ENCODE data around the gene CADPS2. TPM values are rescaled to one million over a fixed set of nuclear protein-coding genes. Genes with fewer than 3 reads are reported as not detected.

The CADPS2 gene
- total and polyA plus RNA-seq, 2 donors (not counting 3 experiments of a cell fraction or from before 2014, with no cell fraction given), result 9.5 to 22.6 TPM

DNA sequence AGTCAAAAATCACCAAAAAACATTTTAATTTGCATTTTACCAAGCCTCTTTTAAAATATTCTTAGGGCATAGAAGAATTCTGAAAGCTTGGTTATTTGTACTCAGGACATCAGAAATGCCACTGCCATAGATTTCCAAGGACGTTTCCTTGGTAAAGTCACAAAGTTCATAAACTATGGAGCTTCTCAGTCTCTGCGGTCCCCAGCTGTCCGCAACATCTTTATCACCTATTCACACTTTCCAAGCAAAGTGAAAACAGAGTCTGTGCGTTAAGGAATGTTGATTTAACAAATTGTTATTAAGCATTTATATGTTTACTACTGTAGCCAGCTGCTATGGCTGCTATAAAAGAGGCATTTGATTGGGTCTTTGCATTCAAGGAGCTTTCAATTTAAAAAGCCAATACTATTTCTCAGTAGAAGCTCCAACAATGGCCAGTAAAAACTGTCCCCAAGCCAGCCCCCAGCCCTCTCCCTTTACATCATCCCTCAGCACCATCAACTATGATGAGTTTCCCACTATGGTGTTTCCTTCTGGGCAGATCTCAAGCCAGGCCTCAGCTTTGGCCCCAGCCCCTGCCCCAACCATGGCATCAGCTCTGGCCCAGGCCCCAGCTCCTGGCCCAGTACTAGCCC lies 36.8 kb downstream of the CADPS2 start:
- no TSS peak for BruUV-seq (replicated peaks)
- Histone ChIP-seq H3K9ac (replicated peaks; ENCODE audit: extremely low read depth, insufficient read depth, low read length) (no peak overlapping the region), H3K9me3 (replicated peaks; ENCODE audit: control insufficient read depth, insufficient read depth, low read length) (no peaks in the 10 kb centered on the region), H3K9me1 (replicated peaks; ENCODE audit: control insufficient read depth, extremely low read depth, insufficient read depth, low read length) (no peaks in the 10 kb centered on the region), H3K4me3 (replicated peaks in 1 of 3; ENCODE audit: insufficient read depth in 1 of 3, low read depth in 1 of 3, low read length in 3 of 3) (no peak overlapping the region), H3K4me2 (ENCODE audit: insufficient read depth, low read length) (no peak overlapping the region), H4K20me1 (replicated peaks; ENCODE audit: control insufficient read depth, extremely low read depth, insufficient read depth, low read length) (no peaks in the 10 kb centered on the region), H3K27me3 (ENCODE audit: control insufficient read depth in 2 of 2, insufficient read depth in 2 of 2, low read length in 2 of 2) (no peaks in the 10 kb centered on the region), H3K36me3 (ENCODE audit: control insufficient read depth in 2 of 2, extremely low read depth in 1 of 2, insufficient read depth in 2 of 2, low read length in 2 of 2) (no peaks in the 10 kb centered on the region), H3K4me1 (ENCODE audit: control insufficient read depth, extremely low read depth, insufficient read depth, low read length) (peaks cover 18% of the 10 kb centered on the region), H2AFZ (ENCODE audit: low read depth, low read length) (no peak overlapping the region), H3K79me2 (ENCODE audit: control insufficient read depth, insufficient read depth, low read length) (no peaks in the 10 kb centered on the region), H3K27ac (ENCODE audit: insufficient read depth, low read depth, low read length) (no peak overlapping the region)
- no peak for DNase-seq (ENCODE audit: low read depth, low spot score)
- dilution Hi-C loops (cut with MboI; ENCODE audit: extremely low pct_ligation_motif_present, low sequenced_read_pairs) (no loop called here), intact Hi-C loops (cut with micrococcal nuclease) (no loop called here)
- ChIA-PET POLR2A (no interaction called here), CTCF (interaction anchor here (1.0 to 4.2 kb wide), 4 partner anchors 9 to 46 kb away, joined by 3 to 24 read pairs (median 8); partner anchors contain the start of gene CADPS2)
- no peak for TF ChIP-seq JUN (IDR thresholded peaks at IDR 0.05; ENCODE audit: borderline replicate concordance, insufficient read depth, insufficient read length, low read depth)
- TF ChIP-seq, protein P1, sequence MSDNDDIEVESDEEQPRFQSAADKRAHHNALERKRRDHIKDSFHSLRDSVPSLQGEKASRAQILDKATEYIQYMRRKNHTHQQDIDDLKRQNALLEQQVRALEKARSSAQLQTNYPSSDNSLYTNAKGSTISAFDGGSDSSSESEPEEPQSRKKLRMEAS (IDR thresholded peaks at IDR 0.05; ENCODE audit: insufficient read depth, insufficient read length), result no peak
- TF ChIP-seq EZH2 (IDR thresholded peaks at IDR 0.05; ENCODE audit: borderline replicate concordance, low read depth, low read length, severe bottlenecking), result no peak
- FAIRE-seq, result no peak

GRCh38 chr7:122847871-122848473 lies 38.3 kb downstream of the CADPS2 start:
- Histone ChIP-seq H3K9ac (replicated peaks; ENCODE audit: extremely low read depth, insufficient read depth, low read length) (no peak overlapping the region), H3K27me3 (ENCODE audit: control insufficient read depth in 2 of 2, insufficient read depth in 2 of 2, low read length in 2 of 2) (no peaks in the 10 kb centered on the region), H3K9me3 (replicated peaks; ENCODE audit: control insufficient read depth, insufficient read depth, low read length) (no peaks in the 10 kb centered on the region), H3K4me2 (ENCODE audit: insufficient read depth, low read length) (no peak overlapping the region), H4K20me1 (replicated peaks; ENCODE audit: control insufficient read depth, extremely low read depth, insufficient read depth, low read length) (no peaks in the 10 kb centered on the region), H2AFZ (ENCODE audit: low read depth, low read length) (no peak overlapping the region), H3K36me3 (ENCODE audit: control insufficient read depth in 2 of 2, extremely low read depth in 1 of 2, insufficient read depth in 2 of 2, low read length in 2 of 2) (no peaks in the 10 kb centered on the region), H3K9me1 (replicated peaks; ENCODE audit: control insufficient read depth, extremely low read depth, insufficient read depth, low read length) (no peaks in the 10 kb centered on the region), H3K4me1 (ENCODE audit: control insufficient read depth, extremely low read depth, insufficient read depth, low read length) (peaks cover 33% of the 10 kb centered on the region), H3K27ac (ENCODE audit: insufficient read depth, low read depth, low read length) (no peak overlapping the region), H3K4me3 (replicated peaks in 1 of 3; ENCODE audit: insufficient read depth in 1 of 3, low read depth in 1 of 3, low read length in 3 of 3) (no peak overlapping the region), H3K79me2 (ENCODE audit: control insufficient read depth, insufficient read depth, low read length) (no peaks in the 10 kb centered on the region)
- intact Hi-C loops (cut with micrococcal nuclease) (no loop called here), dilution Hi-C loops (cut with MboI; ENCODE audit: extremely low pct_ligation_motif_present, low sequenced_read_pairs) (no loop called here)
- ChIA-PET CTCF (interaction anchor here (0.8 to 4.2 kb wide), 8 partner anchors 9 to 137 kb away, joined by 3 to 24 read pairs (median 4); partner anchors contain the start of gene CADPS2), POLR2A (no interaction called here)
- TF ChIP-seq, protein P1 (IDR thresholded peaks at IDR 0.05; ENCODE audit: insufficient read depth, insufficient read length), result no peak
- TF ChIP-seq POLR2AphosphoS5 (IDR thresholded peaks at IDR 0.05; ENCODE audit: insufficient read depth, low read depth, low read length) (no peak), FOS (IDR thresholded peaks at IDR 0.05; ENCODE audit: borderline replicate concordance, insufficient read depth, low read length) (no peak), MYC (IDR thresholded peaks at IDR 0.05; ENCODE audit: low read depth, low read length) (no peak), GATA2 (IDR thresholded peaks at IDR 0.05; ENCODE audit: insufficient read depth, insufficient read length, low read depth, low read length) (no peak), JUN (IDR thresholded peaks at IDR 0.05; ENCODE audit: borderline replicate concordance, insufficient read depth, insufficient read length, low read depth) (no peak)
- TF ChIP-seq, protein P2, sequence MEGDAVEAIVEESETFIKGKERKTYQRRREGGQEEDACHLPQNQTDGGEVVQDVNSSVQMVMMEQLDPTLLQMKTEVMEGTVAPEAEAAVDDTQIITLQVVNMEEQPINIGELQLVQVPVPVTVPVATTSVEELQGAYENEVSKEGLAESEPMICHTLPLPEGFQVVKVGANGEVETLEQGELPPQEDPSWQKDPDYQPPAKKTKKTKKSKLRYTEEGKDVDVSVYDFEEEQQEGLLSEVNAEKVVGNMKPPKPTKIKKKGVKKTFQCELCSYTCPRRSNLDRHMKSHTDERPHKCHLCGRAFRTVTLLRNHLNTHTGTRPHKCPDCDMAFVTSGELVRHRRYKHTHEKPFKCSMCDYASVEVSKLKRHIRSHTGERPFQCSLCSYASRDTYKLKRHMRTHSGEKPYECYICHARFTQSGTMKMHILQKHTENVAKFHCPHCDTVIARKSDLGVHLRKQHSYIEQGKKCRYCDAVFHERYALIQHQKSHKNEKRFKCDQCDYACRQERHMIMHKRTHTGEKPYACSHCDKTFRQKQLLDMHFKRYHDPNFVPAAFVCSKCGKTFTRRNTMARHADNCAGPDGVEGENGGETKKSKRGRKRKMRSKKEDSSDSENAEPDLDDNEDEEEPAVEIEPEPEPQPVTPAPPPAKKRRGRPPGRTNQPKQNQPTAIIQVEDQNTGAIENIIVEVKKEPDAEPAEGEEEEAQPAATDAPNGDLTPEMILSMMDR (IDR thresholded peaks at IDR 0.05; ENCODE audit: extremely low read depth in 1 of 2, insufficient read depth in 1 of 2, low read depth in 1 of 2, low read length in 2 of 2), result no peak
- no peak for FAIRE-seq
- BruUV-seq (replicated peaks), result no TSS peak
- DNase-seq (ENCODE audit: low read depth, low spot score), result peak; percentile 32
